Body of pancreas (tissue), 4 donors: Measurements from ENCODE around the gene PHLPP2.

Experiments used
- POLR2A ChIP-seq, 3 donors: fragments of 450-650 bp; IDR thresholded peaks; one replicate each; pipeline ENCODE4 v1.6.1; 2016; ENCODE audit warnings: antibody characterized with exemption in 3 of 3, mild to moderate bottlenecking in 2 of 3
- TF ChIP-seq, protein P1 (sequence below), 7 experiments: fragments of 450-650 bp in 4 of 7; fragments of 200-600 bp in 3 of 7; sonication (generic) in 3 of 7; IDR thresholded peaks; one replicate each; pipeline ENCODE4 v1.5.1; 2016 to 2019; ENCODE audit warnings: antibody characterized with exemption in 7 of 7

DNA sequence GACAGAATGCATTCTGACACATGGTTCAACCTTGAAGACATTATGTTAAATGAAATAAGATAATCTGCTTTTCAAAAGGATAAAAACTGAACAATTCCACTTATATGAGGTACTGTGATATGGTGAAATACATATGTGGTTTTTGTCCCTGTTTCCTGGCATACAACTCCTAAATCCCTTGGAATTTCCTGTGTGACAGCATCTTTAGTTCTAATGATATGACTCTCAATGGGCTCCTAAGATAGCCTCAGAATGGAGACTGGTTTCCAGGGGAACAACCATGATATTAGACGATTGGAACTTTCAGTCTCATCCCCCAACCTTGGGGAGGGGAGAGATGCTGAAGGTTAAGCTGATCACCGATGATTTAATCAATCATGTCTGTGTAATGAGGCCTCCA is 37.7 kb upstream of the PHLPP2 start:
- TF ChIP-seq, protein P1, sequence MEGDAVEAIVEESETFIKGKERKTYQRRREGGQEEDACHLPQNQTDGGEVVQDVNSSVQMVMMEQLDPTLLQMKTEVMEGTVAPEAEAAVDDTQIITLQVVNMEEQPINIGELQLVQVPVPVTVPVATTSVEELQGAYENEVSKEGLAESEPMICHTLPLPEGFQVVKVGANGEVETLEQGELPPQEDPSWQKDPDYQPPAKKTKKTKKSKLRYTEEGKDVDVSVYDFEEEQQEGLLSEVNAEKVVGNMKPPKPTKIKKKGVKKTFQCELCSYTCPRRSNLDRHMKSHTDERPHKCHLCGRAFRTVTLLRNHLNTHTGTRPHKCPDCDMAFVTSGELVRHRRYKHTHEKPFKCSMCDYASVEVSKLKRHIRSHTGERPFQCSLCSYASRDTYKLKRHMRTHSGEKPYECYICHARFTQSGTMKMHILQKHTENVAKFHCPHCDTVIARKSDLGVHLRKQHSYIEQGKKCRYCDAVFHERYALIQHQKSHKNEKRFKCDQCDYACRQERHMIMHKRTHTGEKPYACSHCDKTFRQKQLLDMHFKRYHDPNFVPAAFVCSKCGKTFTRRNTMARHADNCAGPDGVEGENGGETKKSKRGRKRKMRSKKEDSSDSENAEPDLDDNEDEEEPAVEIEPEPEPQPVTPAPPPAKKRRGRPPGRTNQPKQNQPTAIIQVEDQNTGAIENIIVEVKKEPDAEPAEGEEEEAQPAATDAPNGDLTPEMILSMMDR (IDR thresholded peaks at IDR 0.05), result no peak
- no peak for TF ChIP-seq POLR2A (IDR thresholded peaks at IDR 0.05)
